ENCODE results near the gene PNCK.

- TF ChIP-seq, protein P1, sequence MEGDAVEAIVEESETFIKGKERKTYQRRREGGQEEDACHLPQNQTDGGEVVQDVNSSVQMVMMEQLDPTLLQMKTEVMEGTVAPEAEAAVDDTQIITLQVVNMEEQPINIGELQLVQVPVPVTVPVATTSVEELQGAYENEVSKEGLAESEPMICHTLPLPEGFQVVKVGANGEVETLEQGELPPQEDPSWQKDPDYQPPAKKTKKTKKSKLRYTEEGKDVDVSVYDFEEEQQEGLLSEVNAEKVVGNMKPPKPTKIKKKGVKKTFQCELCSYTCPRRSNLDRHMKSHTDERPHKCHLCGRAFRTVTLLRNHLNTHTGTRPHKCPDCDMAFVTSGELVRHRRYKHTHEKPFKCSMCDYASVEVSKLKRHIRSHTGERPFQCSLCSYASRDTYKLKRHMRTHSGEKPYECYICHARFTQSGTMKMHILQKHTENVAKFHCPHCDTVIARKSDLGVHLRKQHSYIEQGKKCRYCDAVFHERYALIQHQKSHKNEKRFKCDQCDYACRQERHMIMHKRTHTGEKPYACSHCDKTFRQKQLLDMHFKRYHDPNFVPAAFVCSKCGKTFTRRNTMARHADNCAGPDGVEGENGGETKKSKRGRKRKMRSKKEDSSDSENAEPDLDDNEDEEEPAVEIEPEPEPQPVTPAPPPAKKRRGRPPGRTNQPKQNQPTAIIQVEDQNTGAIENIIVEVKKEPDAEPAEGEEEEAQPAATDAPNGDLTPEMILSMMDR (IDR thresholded peaks at IDR 0.05): no peak
- TF ChIP-seq POLR2A (IDR thresholded peaks at IDR 0.05): no peak
- TF ChIP-seq POLR2AphosphoS5 (IDR thresholded peaks at IDR 0.05): no peak
Measured at GRCh38 chrX:153681175-153681574, 7.6 kb upstream of the PNCK start.

Measured in breast epithelium (tissue), 3 donors.